OCI-LY1 (cell line): Measurements from ENCODE around the gene CIC.
A peak's percentile ranks its signal among the peaks of the same experiment; 100 is the strongest.

Source experiments
- H2AFZ ChIP-seq: fragments of 200-600 bp; sonication (generic), shearing (Covaris generic); 2 replicates; pipeline ENCODE4 v1.6.0; 2014; ENCODE audit warnings: antibody characterized with exemption, mild to moderate bottlenecking, low read length
- H3F3A ChIP-seq: fragments of 200-600 bp; sonication (generic), shearing (Covaris generic); 2 replicates; pipeline ENCODE4 v1.6.0; 2014; ENCODE audit warnings: mild to moderate bottlenecking, antibody characterized with exemption, low read length, moderate library complexity; ENCODE audit not compliant: insufficient read depth
- H3K27ac ChIP-seq: fragments of 200-600 bp; sonication (generic); 2 replicates; pipeline ENCODE4 v1.5.1; 2014; ENCODE audit warnings: low read length, mixed run types, mild to moderate bottlenecking, low read depth; ENCODE audit not compliant: poor library complexity, severe bottlenecking
- H3K27me3 ChIP-seq: fragments of 200-600 bp; sonication (generic); 2 replicates; pipeline ENCODE4 v1.6.0; 2014; ENCODE audit warnings: antibody characterized with exemption, mild to moderate bottlenecking, low read length, moderate library complexity; ENCODE audit not compliant: insufficient read depth
- H3K36me3 ChIP-seq: fragments of 200-600 bp; sonication (generic); 2 replicates; pipeline ENCODE4 v1.6.1; 2014; ENCODE audit warnings: mild to moderate bottlenecking, antibody characterized with exemption, low read length, moderate library complexity, mixed read lengths; ENCODE audit not compliant: insufficient read depth
- H3K4me1 ChIP-seq: fragments of 200-600 bp; sonication (generic); 2 replicates; pipeline ENCODE4 v1.5.1; 2014; ENCODE audit warnings: mild to moderate bottlenecking, low read length, moderate library complexity; ENCODE audit not compliant: insufficient read depth, severe bottlenecking
- H3K4me2 ChIP-seq: fragments of 200-600 bp; sonication (generic), shearing (Covaris generic); 2 replicates; pipeline ENCODE4 v1.6.1; 2014; ENCODE audit warnings: low read length
- H3K4me3 ChIP-seq: fragments of 200-600 bp; sonication (generic); 2 replicates; pipeline ENCODE4 v1.5.1; 2014; ENCODE audit warnings: low read length, low read depth, mild to moderate bottlenecking, mixed read lengths; ENCODE audit not compliant: poor library complexity, severe bottlenecking
- H3K79me2 ChIP-seq: fragments of 200-600 bp; shearing (Covaris generic); 2 replicates; pipeline ENCODE4 v1.6.1; 2016; ENCODE audit warnings: mixed run types, low read length, mixed read lengths; ENCODE audit not compliant: insufficient read depth
- H3K9ac ChIP-seq: fragments of 200-600 bp; sonication (generic), shearing (Covaris generic); 2 replicates; pipeline ENCODE4 v1.6.1; 2014; ENCODE audit warnings: mild to moderate bottlenecking, low read length, mixed read lengths
- H3K9me2 ChIP-seq: fragments of 200-600 bp; sonication (generic), shearing (Covaris generic); 2 replicates; pipeline ENCODE4 v1.6.1; 2014; ENCODE audit warnings: low read depth, mild to moderate bottlenecking, low read length, mixed read lengths
- H3K9me3 ChIP-seq: fragments of 200-600 bp; shearing (Covaris generic); 2 replicates; pipeline ENCODE4 v1.6.1; 2014; ENCODE audit warnings: low read length, mixed read lengths
- H4K20me1 ChIP-seq: fragments of 200-600 bp; sonication (generic), shearing (Covaris generic); 2 replicates; pipeline ENCODE4 v1.6.0; 2016; ENCODE audit warnings: mild to moderate bottlenecking, low read length; ENCODE audit not compliant: insufficient read depth
- CTCF ChIP-seq: fragments of 200-600 bp; sonication (generic), shearing (Covaris generic); IDR thresholded peaks from 2 replicates; pipeline ENCODE4 v1.5.1; 2017; ENCODE audit warnings: mild to moderate bottlenecking, antibody characterized with exemption, low read length, moderate library complexity, mixed read lengths
- EZH2 ChIP-seq: fragments of 200-600 bp; sonication (generic), shearing (Covaris generic); IDR thresholded peaks from 2 replicates; pipeline ENCODE4 v1.8.0; 2017; ENCODE audit warnings: borderline replicate concordance, mixed run types, mild to moderate bottlenecking, antibody characterized with exemption, low read length, moderate library complexity, mixed read lengths

The CIC gene

GRCh38 chr19:42311657-42312056 lies 42.6 kb downstream of the CIC start:
- Histone ChIP-seq H3K27ac (no peak overlapping the region), H2AFZ (no peak overlapping the region), H3K9me2 (no peaks in the 10 kb centered on the region), H3K79me2 (no peaks in the 10 kb centered on the region), H3K9ac (no peak overlapping the region), H3K4me2 (no peak overlapping the region), H3K9me3 (no peaks in the 10 kb centered on the region), H3K36me3 (no peaks in the 10 kb centered on the region; the same call in 1 of the 2 replicates), H4K20me1 (no peaks in the 10 kb centered on the region), H3F3A (no peaks in the 10 kb centered on the region), H3K4me1 (peaks cover 16% of the 10 kb centered on the region), H3K27me3 (no peaks in the 10 kb centered on the region), H3K4me3 (no peak overlapping the region)
- TF ChIP-seq EZH2 (no peak), CTCF (peak; percentile 34; the same call in 1 of the 2 replicates)

- TF ChIP-seq EZH2 (no peak), CTCF (no peak)
- H3K27me3 ChIP-seq, result no peaks in the 10 kb centered on the region
- H3K9me2 ChIP-seq, result no peaks in the 10 kb centered on the region
- H3K27ac ChIP-seq, result no peak overlapping the region
- peak overlapping the region; percentile 70; the same call in 1 of the 2 replicates for H3K4me2 ChIP-seq
- H3K36me3 ChIP-seq, result no peaks in the 10 kb centered on the region
- peaks cover 23% of the 10 kb centered on the region for H3K4me1 ChIP-seq
- no peaks in the 10 kb centered on the region for H3K9me3 ChIP-seq
- H4K20me1 ChIP-seq, result no peaks in the 10 kb centered on the region
- no peaks in the 10 kb centered on the region for H3K79me2 ChIP-seq
- no peaks in the 10 kb centered on the region for H3F3A ChIP-seq
- H3K9ac ChIP-seq, result no peak overlapping the region
- H3K4me3 ChIP-seq, result no peak overlapping the region
- H2AFZ ChIP-seq, result no peak overlapping the region
Measured at GRCh38 chr19:42312370-42312769, 43.3 kb downstream of the CIC start.

GRCh38 chr19:42313096-42313839 lies 44.2 kb downstream of the CIC start, which contains the start of gene TMEM145:
TMEM145 (plus strand) TSS chr19:42313309; CDS start chr19:42313377, 68 bp downstream.
- Histone ChIP-seq H4K20me1 (no peaks in the 10 kb centered on the region), H3K4me3 (peak within 1 kb of the TSS; percentile 59), H3K79me2 (no peaks in the 10 kb centered on the region), H3F3A (no peaks in the 10 kb centered on the region), H3K4me2 (peak within 1 kb of the TSS; percentile 70), H3K9me2 (no peaks in the 10 kb centered on the region), H3K36me3 (no peaks in the 10 kb centered on the region), H3K9ac (peak within 1 kb of the TSS; percentile 45; the same call in 1 of the 2 replicates), H3K4me1 (peaks cover 31% of the 10 kb centered on the region), H3K9me3 (no peaks in the 10 kb centered on the region), H3K27ac (no peak within 1 kb of the TSS), H2AFZ (no peak within 1 kb of the TSS), H3K27me3 (no peaks in the 10 kb centered on the region)
- no peak for TF ChIP-seq EZH2
- peak; percentile 35 for TF ChIP-seq CTCF
